Large intestine (tissue), 3 donors: Measurements from ENCODE around the gene WFDC1. TPM values are rescaled to one million over a fixed set of nuclear protein-coding genes. Genes with fewer than 3 reads are reported as not detected.

Experiments used
- DNase-seq, 2 donors: peaks; one replicate each; pipeline versions ENCODE4 v3.0.0 to v3.0.0-alpha.2; 2013
- H3K27ac ChIP-seq: one replicate; pipeline ENCODE4 v1.5.1; 2013; ENCODE audit warnings: low read length
- H3K27me3 ChIP-seq: 2 replicates; pipeline ENCODE4 v1.6.1; 2013; ENCODE audit warnings: low read length; ENCODE audit not compliant: control insufficient read depth, insufficient read depth
- H3K36me3 ChIP-seq: 2 replicates; pipeline ENCODE4 v1.6.1; 2013; ENCODE audit warnings: low read length; ENCODE audit not compliant: control insufficient read depth, insufficient read depth
- H3K4me1 ChIP-seq: one replicate; pipeline ENCODE4 v1.6.1; 2013; ENCODE audit warnings: low read length; ENCODE audit not compliant: control insufficient read depth, insufficient read depth
- H3K4me3 ChIP-seq: one replicate; pipeline ENCODE4 v1.5.1; 2013; ENCODE audit warnings: low read length
- H3K9me3 ChIP-seq: one replicate; pipeline ENCODE4 v1.6.1; 2013; ENCODE audit warnings: mild to moderate bottlenecking, low read depth, low read length, moderate library complexity; ENCODE audit not compliant: control insufficient read depth
- WGBS: methylation state at CpG from one replicate; pipeline ENCODE4 v1.1.5; 2013; ENCODE audit warnings: low lambda C conversion rate; ENCODE audit not compliant: insufficient coverage; 5-methylcytosine and 5-hydroxymethylcytosine counted together
- polyA plus RNA-seq: library from polyadenylated mRNA; unstranded; fragments of 120-200 nt; gene quantifications from one replicate; pipeline ENCODE4 v1.2.1, GENCODE V29; 2013

The WFDC1 gene
- polyA plus RNA-seq, 1 donor, result 18.6 TPM

- WGBS, result no CpG with 5 or more reads among the region's 4 CpGs
- H3K9me3 ChIP-seq, result peaks cover 5% of the 10 kb centered on the region
- no peaks in the 10 kb centered on the region for H3K36me3 ChIP-seq
- no peak for DNase-seq
- H3K27me3 ChIP-seq, result no peaks in the 10 kb centered on the region
- no peak overlapping the region for H3K27ac ChIP-seq
- no peak overlapping the region for H3K4me3 ChIP-seq
- no peaks in the 10 kb centered on the region for H3K4me1 ChIP-seq
Observed at GRCh38 chr16:84255050-84255810, 39.4 kb upstream of the WFDC1 start.

- no peak overlapping the region for H3K27ac ChIP-seq
- no peaks in the 10 kb centered on the region for H3K36me3 ChIP-seq
- 96% methylated on average over 5 of the region's 11 CpGs for WGBS
- no peaks in the 10 kb centered on the region for H3K27me3 ChIP-seq
- H3K4me1 ChIP-seq, result no peaks in the 10 kb centered on the region
- peaks cover 5% of the 10 kb centered on the region for H3K9me3 ChIP-seq
- no peak overlapping the region for H3K4me3 ChIP-seq
- DNase-seq, result no peak
Observed at GRCh38 chr16:84258266-84258665, 36.4 kb upstream of the WFDC1 start.

- no peak for DNase-seq
- Histone ChIP-seq H3K4me1 (no peaks in the 10 kb centered on the region), H3K27me3 (no peaks in the 10 kb centered on the region), H3K9me3 (peaks cover 5% of the 10 kb centered on the region), H3K4me3 (no peak overlapping the region), H3K27ac (no peak overlapping the region), H3K36me3 (no peaks in the 10 kb centered on the region)
- WGBS, result no CpG with 5 or more reads among the region's 3 CpGs
Observed at GRCh38 chr16:84259691-84260090, 35.0 kb upstream of the WFDC1 start.

- Histone ChIP-seq H3K36me3 (no peaks in the 10 kb centered on the region), H3K27me3 (no peaks in the 10 kb centered on the region), H3K27ac (no peak overlapping the region), H3K9me3 (no peaks in the 10 kb centered on the region), H3K4me3 (no peak overlapping the region), H3K4me1 (no peaks in the 10 kb centered on the region)
- 80% methylated on average over 1 of the region's 23 CpGs for WGBS
- DNase-seq, result no peak
Observed at GRCh38 chr16:84260766-84261554, 33.7 kb upstream of the WFDC1 start.

- no peaks in the 10 kb centered on the region for H3K36me3 ChIP-seq
- H3K9me3 ChIP-seq, result no peaks in the 10 kb centered on the region
- no CpG with 5 or more reads among the region's 4 CpGs for WGBS
- DNase-seq, result no peak
- H3K27ac ChIP-seq, result no peak overlapping the region
- H3K4me3 ChIP-seq, result no peak overlapping the region
- H3K27me3 ChIP-seq, result no peaks in the 10 kb centered on the region
- H3K4me1 ChIP-seq, result peaks cover 2% of the 10 kb centered on the region
Observed at GRCh38 chr16:84262031-84262430, 32.6 kb upstream of the WFDC1 start.

GRCh38 chr16:84262939-84263338 lies 31.7 kb upstream of the WFDC1 start:
- DNase-seq, result no peak

GRCh38 chr16:84266451-84266850 lies 28.2 kb upstream of the WFDC1 start:
- H3K4me3 ChIP-seq, result no peak overlapping the region
- peak; percentile 83 to 84 for DNase-seq
- no peaks in the 10 kb centered on the region for H3K36me3 ChIP-seq
- no peak overlapping the region for H3K27ac ChIP-seq
- H3K9me3 ChIP-seq, result no peaks in the 10 kb centered on the region
- H3K4me1 ChIP-seq, result peaks cover 2% of the 10 kb centered on the region
- WGBS, result no CpG with 5 or more reads among the region's 4 CpGs
- peaks cover under 1% of the 10 kb centered on the region for H3K27me3 ChIP-seq

More at GRCh38 chr16:84262939-84263338, 31.7 kb upstream of the WFDC1 start:
- WGBS, result no CpG with 5 or more reads among the region's 3 CpGs
- Histone ChIP-seq H3K4me3 (no peak overlapping the region), H3K36me3 (no peaks in the 10 kb centered on the region), H3K27ac (no peak overlapping the region), H3K27me3 (no peaks in the 10 kb centered on the region), H3K4me1 (peaks cover 2% of the 10 kb centered on the region), H3K9me3 (no peaks in the 10 kb centered on the region)

GRCh38 chr16:84267380-84267779 lies 27.3 kb upstream of the WFDC1 start:
- DNase-seq, result no peak
- no CpG with 5 or more reads among the region's 4 CpGs for WGBS
- no peaks in the 10 kb centered on the region for H3K9me3 ChIP-seq
- no peaks in the 10 kb centered on the region for H3K36me3 ChIP-seq
- no peak overlapping the region for H3K27ac ChIP-seq
- H3K4me3 ChIP-seq, result no peak overlapping the region
- H3K27me3 ChIP-seq, result peaks cover 2% of the 10 kb centered on the region
- peaks cover 2% of the 10 kb centered on the region for H3K4me1 ChIP-seq

- Histone ChIP-seq H3K36me3 (no peaks in the 10 kb centered on the region), H3K4me3 (no peak overlapping the region), H3K27ac (no peak overlapping the region), H3K9me3 (no peaks in the 10 kb centered on the region), H3K27me3 (peaks cover 2% of the 10 kb centered on the region), H3K4me1 (peaks cover 2% of the 10 kb centered on the region)
- no peak for DNase-seq
- WGBS, result no CpG with 5 or more reads among the region's 18 CpGs
Observed at GRCh38 chr16:84268291-84269040, 26.2 kb upstream of the WFDC1 start.

- Histone ChIP-seq H3K4me3 (no peak overlapping the region), H3K27ac (no peak overlapping the region), H3K4me1 (peaks cover 2% of the 10 kb centered on the region), H3K36me3 (no peaks in the 10 kb centered on the region), H3K27me3 (peaks cover 3% of the 10 kb centered on the region), H3K9me3 (no peaks in the 10 kb centered on the region)
- no peak for DNase-seq
- WGBS, result no CpG with 5 or more reads among the region's 9 CpGs
Observed at GRCh38 chr16:84270071-84270470, 24.6 kb upstream of the WFDC1 start.
